Activated CD4-positive, alpha-beta T cell treated with anti-CD3 and anti-CD28 coated beads for 1 hour (primary cell): ENCODE measurements around the gene KLC1.
"Not testable (repeated sequence)": the region's sequence is repeated elsewhere in the genome, so short reads cannot be mapped to it uniquely, and the experiment has no call there.

Experiments used
- DNase-seq: peaks from one replicate; pipeline ENCODE4 v3.0.0-alpha.2; 2020

The KLC1 gene

DNA sequence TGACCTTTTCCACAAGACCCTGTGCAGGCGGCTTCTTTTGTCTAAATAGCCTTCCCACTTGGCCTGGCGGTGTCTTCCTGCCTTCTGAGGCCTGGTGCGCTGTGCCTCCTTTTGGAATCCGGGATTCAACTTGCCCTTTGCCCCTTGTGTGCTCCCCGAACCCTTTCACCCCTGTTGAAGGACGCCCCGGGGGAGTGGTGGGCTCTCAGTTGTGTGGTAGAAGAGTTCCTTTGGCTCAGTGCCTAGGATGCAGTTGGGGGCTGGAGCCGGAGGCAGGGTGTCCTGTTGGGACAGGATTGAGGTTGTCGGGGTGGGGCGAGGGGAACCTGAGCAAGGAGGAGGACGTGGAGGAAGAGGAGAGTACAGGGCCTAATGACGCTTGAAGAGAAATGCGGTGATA lies 34.5 kb downstream of the KLC1 start:
- no peak for DNase-seq

DNA sequence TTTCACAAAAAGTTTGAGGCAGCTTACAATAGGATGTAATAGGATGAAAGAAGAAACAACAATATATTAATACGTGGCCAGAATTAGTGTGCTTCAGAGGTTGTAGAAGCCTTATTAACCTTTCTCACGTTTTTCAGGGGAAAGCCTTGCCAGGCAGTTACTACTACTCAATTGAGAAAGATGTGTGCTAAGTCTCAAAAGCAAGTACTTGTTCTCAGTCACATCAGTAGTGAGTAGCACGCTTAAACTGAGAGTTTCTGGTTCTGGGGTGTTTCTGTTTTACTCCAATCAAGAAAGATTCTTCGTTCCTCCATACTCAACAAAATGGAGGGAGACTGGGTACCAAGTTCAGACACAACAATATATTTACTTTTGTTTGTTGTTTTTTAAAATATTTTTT lies 38.7 kb downstream of the KLC1 start:
- no peak for DNase-seq

DNA sequence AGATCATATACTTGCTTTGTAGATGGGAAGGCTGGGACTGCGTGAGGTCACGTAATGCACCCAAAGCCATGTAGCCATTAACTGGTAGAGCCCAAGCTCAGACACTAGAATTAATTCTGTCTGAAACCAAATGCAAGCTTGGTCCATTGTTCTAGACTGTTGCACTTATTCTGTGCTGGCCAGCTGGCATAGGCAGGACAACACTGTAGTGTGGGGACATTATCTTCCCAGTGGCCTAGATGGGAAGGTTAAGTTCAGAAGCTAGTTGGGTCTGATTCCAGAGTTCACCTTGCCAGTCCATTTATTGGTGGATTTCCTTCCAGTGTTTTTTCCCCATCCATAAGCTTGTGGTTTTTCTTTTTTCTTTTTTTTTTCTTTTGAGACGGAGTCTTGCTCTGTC lies 39.1 kb downstream of the KLC1 start:
- DNase-seq = no peak

DNA sequence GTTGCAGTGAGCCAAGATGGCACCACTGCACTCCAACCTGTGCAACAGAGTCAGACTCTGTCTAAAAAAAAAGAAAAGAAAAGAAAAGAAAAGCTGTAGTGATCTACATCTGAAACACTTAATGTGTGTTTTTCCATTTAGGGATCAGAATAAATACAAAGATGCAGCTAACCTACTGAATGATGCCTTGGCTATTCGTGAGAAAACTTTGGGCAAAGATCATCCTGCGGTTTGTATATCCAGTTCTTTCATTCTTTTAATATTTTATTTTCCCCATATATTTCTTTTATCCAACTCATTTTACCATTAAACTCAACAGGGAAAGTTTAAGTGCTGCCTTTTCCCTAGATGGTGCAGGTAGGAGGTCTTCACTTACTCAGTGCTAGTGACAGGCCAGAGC lies 40.4 kb downstream of the KLC1 start:
- no peak for DNase-seq

DNA sequence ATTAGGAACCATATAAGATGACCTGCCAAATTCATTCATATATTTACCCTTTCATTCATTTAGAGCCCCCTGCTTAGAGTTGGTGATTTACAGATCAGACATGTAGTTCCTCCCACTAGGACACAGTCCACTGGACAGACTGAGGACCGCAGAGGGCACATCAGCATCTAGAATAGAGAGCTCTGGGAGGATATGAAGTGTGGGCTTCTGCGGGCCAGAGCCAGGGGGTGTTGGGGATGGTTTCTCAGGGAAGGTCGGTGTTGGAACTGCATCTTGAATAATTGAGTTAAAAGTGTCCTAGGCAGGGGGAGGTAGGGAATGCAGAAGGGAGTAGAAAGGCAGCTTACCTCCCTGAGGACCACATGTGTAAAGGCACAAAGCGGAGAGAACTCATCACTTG lies 42.9 kb downstream of the KLC1 start:
- DNase-seq = no peak

DNA sequence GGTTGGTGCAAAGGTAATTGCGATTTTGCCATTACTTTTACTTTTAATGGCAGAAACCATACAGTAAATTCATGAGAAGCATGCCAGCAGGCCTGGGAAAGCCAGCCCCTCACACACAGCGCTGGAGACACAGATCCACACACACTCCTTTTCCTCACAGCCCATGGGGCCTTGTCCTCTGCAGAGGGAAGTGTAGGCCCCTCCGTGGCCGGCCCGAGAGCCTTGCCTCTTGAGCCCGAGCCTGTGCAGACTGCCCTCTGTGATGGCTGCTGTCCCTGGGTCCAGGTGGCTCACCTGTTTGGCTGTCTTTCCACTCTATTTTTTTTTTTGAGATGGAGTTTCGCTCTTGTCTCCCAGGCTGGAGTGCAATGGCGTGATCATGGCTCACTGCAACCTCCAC lies 46.9 kb downstream of the KLC1 start:
- DNase-seq = no peak

DNA sequence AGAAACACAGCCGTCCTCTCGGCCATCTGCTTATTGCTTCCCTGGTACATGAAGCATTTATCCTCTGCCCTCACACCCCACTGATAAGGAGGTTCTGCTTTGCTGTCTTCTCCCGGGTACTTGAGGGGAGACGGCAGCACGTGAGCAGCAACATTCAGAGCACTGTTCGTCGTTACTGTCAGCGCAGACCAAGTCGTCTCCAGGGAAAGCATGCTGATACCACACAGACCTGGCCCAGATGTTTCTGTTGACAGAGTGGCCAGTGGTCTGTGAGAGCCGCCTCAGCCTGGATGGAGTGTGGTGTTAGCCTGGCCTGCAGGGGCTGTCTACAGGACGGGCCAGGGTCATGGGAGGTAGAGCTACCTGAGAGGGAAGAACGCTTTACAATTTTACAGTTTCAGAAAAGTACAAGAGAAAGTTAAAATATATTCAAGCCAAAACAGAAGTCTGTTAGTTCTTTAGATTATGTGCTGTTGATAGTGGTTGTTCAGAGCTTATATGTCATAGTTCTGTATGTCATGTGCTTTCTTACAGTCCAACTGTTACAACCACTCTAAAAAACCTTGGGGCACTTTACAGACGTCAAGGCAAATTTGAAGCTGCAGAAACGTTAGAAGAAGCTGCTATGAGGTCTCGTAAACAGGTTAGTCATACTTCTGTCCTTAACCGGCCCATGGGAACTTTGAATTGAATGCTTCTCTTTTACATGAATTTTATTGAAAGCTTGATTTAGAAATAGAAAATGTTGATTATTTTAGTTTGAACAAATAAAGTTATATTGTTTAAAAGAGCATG lies 48.1 kb downstream of the KLC1 start:
- no peak for DNase-seq

DNA sequence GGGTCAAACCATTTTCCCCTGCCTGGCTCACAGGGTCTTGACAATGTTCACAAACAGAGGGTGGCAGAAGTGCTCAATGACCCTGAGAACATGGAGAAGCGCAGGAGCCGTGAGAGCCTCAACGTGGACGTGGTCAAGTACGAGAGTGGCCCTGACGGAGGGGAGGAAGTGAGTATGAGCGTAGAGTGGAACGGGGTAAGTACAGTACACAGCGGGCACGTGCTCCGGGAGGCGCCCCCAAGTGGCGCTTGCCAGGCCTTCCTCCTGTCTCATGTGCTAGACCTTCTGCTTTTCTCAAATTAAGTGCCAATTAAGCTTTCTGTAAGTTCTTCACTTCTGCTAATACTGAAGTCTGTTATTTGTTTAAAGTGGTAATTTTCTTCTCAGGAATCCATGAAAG lies 50.3 kb downstream of the KLC1 start:
- DNase-seq = peak; percentile 15

DNA sequence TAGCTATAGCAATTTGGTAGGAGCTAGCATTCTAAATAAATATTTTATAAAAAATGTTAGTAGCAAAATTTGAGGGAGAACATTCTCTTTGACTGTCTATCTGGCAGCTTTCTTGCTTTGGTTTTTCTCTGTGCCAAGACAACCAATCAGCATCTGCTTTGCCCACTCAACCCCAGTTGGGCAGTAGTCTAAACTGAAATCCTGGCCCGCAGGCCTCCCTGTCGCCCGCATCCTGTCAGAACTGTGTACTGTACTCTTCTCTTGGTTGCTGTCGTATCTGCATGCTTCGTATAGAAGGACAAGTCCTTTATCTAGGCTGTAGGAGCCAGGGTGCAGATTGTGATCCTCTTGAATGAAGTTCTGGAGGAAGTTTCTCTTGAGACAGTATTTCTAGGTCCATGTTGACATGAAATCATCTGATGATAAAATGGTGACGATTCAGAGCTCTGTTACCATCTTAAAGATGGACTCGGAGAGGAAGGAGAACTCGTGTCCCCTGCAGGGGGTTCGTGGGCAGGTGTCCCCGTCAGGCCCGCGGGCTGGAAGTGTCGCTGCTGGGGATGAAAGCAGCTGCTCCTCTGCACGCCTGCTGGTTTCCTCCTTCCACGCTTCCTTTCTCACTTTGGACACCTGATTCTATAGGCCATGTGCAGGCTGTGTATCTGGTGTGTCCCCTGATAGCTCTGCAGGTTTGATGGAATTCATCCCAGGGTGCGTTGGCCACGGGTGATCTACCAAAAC lies 51.6 kb downstream of the KLC1 start:
- no peak for DNase-seq

DNA sequence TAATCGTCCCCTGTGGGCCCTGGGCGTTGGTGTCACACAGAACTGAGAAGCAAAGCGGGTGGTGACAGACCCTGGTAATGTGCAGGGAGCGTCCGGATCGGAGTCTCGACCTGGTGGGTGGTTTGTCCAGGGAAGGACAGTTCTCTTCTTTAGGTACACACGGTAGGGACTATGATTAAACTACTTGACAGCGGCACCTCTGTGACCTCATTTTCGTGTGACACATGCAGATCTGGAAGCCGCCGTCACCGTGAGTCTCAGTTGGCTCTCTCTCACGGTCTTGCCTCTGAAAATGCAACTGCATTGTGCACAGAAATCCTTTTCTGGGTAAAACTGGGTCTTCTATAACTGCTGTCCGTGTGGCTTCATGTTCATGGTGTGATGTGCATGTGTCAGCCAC lies 54.1 kb downstream of the KLC1 start:
- DNase-seq = no peak

DNA sequence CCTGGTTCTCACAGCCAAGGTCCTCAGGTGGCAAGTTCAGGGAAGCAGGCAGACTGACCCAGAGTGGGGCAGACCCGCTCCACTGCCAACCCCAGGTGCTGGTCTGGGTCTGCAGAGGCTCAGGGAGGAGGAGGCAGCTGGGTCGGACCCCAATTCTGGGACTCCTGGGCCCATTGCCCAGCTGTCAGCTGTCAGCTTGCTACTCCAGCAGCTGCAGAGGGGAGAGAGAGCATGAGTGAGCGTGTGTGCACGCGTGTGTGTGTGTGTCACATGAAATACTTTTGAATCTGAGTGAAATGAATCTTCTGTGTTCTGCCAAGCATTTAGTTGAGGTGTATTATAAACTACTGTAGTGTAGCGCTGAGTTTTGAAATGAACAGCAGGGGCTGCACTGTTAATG lies 55.5 kb downstream of the KLC1 start:
- no peak for DNase-seq

DNA sequence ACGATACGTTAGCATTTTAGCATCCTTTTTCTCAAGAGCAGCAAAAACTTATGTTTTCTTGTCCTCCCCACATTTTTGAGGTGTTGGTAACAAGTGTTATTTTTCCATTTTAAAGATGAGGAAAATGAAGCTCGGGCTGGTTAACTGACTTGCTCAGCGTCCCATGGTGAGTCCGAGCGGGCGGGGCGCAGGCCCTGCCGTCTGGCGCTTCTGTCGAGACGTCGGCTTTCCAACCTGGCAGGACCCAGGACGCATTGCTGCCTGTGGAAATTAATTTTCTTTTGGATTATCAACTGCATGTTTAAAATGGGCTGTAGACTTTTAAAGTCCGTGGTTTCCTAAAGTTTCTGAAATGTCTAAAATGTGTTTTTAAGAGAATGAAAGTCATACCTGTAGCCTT lies 55.9 kb downstream of the KLC1 start:
- no peak for DNase-seq

DNA sequence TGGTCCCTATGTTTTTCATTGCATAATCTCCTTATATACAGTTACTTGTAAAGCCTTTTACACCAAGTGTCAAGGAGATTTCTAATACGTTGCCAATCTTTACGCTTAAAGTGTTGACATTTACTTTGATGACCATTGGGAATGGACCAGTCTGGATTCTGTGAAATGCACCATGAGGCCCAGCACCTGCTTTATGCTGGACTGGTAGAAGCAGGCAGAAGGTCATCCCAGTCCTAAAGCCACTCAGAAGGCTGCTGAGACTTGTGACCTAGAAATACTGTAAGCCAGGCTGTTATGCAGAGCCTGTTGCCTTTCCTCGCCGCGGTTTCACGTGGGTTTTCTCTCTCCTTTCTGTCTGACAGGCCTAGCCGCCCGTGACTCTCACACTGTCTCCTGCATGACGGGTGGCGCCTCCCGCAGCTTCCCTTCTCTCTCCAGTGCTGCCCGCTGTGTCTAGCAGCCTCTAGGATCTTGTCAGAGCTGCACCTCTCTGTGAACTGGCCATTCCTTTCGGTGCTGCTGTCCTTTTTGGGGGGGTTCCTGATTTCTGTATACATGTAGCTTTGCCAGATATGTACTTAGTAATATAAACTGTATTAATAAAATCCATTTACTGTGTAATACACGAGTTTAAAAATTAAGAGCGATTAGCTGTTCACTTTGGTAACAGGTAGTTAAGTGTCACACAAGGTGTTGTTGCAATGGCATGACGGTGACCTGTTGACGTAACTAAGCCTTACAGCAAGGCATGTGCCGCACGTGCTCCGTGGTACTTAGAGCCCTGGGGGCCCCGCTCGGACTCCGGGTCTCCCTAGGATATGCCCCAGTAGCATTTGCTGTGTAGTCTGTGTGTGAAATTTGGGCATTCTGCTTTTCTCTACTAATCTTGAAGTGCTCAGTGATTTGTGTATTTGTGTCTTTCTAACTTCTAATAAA lies 56.5 kb downstream of the KLC1 start:
- no peak for DNase-seq

DNA sequence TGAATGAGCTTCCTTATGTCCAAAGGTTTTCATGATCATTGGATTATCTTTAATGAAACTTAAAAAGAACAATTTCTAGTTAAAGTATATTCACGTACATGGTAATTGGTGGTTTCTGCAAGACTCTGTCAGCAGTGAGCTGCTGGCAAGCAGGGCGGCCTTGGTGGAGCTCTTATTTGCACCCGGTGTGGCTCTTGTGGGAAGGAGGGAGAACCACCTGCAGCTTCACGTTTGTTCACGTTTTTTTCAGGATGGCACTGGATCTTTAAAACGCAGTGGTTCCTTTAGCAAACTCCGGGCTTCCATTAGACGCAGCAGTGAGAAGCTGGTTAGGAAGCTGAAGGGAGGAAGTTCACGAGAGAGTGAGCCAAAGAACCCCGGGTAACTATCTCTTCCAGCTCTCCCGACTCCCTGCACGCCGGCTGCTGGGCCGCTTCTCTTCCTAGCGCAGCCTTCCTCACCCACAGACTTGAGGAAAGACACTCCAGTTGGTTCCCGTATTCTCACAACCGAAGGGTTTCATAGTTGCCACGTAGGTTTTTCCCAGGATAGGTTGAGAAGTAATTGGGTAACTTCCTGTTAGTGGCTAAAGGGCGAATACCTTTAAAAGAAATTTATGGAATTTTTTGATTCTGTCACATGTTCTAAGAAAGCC lies 57.9 kb downstream of the KLC1 start:
- DNase-seq = no peak

DNA sequence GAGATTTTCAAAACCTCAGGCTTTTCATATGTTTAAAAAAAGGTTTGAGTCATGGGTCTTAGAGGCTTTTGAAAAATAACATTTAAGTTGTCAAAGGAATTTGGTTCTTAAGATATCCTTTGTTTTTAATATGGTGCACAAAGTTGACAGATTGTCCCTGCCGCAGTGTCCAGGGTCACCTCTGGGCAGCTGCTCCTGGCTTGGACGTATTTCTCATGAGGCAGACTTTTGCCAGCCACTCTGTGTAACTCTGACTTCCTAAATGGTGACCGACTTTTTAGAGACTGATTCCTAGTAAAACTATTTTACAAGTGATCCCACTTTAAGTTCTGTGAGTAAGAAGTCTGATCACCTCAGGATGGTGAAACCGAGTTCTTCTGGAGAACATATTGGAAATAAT lies 58.7 kb downstream of the KLC1 start:
- no peak for DNase-seq

DNA sequence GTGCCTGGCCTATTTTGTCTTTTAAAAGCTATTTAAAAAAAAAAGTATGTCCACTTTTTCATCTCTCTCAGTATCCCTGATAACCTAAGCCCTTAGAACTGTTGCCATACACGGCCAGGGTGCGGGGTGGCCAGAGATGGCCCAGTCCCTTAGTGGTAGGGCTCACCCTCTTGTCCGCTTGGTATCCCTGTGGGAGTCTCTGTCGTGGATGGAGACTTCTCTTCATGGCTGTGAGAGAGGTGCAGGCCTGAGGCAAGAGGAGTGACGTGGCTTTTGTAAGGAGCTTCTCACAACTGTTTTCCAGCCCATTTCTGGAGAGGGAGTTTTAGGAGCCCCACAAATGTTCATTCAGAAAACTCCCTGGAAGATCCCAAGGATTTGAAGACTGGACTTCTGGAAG lies 59.4 kb downstream of the KLC1 start:
- DNase-seq = no peak

DNA sequence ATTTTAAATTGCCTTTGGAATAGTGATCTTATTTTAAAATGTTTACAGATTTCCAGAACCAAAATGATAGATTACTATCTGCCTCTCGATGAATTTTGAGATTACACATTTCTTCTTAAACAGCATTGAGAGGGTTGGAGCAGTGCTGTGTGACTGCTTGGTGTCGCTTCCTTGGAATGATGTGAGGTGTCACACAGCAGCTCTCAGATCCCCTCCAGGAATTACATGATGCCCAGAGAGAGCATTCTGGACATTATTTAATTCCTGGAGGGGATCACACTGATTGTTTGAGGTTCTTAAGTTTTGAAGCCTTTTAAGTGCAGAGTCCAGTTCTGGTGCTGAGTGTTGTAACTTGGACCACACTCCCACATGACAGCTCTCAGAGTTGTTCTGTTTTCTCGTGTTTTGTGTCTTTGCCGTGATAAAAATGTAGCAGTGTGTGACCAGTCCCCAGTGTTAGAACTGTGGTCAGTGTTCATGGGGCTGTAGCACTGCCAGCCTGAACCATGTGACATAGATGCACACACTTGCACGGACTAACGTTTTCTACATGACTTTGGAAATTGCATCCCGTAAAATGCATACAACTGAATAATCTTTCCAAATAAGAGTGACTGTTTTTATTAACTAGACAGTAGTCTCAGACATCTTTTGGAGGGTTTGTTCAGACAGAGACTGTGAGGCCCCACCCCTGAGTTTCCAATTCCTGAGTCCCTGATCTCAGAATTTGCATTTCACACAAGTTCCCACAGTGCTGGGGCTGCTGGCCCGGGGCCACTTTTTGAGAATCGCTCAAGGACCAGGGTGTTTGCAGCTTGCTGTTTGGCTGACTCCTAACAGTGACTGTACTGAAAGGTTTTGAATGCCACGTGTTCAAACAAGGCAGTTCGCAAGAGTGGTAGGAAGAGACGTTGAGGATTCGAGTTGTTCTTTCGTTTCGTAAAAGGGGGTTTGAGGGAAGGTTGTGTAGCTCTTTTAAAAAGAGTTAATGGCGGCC lies 60.2 kb downstream of the KLC1 start:
- DNase-seq = no peak

DNA sequence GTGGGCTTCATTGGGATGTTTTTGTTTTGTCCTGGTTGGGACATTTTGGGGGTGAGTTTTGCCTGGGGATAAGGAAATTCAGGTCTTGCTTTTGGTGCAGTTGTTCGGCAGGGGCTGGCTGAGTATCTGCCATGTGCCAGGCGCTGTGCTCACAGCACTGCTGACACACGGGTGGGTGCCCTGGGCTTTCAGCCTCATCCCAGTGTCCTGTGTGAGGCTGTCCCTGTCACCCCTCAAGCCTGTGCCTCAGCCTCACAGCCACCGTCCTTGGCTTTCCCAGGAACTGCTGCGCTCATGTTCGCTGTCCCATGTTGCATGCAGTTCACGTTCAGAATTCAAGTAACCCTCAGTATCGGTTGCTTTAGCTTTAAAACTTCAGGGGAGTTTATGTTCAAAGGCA lies 61.3 kb downstream of the KLC1 start:
- DNase-seq = no peak

DNA sequence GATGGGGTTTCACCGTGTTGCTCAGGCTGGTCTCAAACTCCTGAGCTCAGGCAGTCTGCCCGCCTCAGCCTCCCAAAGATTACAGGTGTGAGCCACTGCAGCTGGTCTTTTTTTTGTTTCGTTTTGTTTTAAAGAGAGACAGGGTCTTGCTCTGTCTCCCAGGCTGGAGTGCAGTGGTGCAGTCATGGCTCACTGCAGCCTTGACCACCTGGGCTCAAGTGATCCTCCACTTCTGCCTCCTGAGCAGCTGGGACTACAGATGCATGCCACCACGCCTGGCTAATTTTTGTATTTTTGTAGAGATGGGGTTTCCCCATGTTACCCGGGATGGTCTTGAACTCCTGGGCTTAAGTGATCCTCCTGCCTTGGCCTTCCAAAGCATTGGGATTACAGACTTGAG lies 62.6 kb downstream of the KLC1 start:
- not testable (repeated sequence) for DNase-seq

DNA sequence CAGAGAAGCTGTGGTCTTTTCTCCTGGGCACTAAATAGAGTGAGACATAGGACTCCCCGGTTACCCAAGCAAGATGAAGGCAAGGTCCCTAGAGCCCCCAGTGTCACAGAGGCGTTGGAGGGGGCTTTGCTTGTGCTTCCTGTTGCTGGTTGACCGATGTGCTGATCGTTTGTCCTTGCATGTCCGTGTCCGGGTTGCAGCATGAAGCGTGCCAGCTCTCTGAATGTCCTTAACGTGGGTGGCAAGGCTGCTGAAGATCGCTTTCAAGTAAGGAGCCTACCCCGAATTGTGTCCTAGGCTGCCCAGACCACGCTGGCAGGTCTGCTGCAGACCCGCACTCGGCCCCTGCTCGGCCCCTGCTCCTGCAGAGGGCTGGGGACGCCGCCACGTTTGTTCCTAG lies 63.1 kb downstream of the KLC1 start:
- DNase-seq = no peak

DNA sequence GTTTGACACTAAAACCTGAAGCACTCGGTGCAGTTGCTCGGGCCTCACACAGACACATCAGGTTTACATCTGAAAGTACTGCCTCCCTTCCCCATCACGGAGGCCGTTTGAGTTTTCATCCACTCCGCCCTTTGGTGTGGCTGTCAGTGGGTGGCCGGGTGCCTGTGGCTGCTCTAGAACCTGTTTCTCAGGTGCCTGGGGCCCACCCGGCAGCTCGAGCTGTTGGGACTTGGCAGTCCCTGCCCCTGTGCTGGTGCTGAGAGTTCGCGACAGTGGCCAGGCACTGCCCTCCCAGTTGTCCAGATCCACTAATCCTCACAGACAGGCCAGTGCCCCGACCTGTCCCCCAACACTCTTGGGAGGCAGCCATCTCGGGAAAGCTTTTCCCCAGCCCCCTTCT lies 63.9 kb downstream of the KLC1 start:
- DNase-seq = no peak

DNA sequence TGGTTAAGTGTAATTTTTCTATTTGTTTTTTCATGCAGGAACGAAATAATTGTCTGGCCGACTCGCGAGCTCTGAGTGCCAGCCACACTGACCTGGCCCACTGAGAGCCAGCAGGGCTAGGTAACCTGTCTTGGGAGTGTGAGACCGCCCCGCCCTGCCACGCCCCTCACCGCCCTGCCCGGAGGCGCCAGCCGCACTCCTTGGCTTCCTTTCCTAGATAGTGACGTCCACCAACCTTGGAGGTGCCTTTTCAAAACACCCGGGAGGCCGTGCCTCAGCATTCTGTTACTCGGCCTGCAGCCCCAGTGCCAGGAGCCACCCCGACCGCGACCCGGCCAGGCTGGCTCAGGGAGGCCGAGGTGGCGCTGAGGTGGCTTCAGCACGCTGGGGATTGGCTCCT lies 64.5 kb downstream of the KLC1 start:
- no peak for DNase-seq
